Femur (tissue), 1 donor: ENCODE data around the gene RCAN2.

Experiments
- DNase-seq: peaks from one replicate; pipeline ENCODE4 v3.0.0-alpha.2; 2017

The RCAN2 gene

GRCh38 chr6:46246727-46247126 lies 244.5 kb downstream of the RCAN2 start:
- no peak for DNase-seq

GRCh38 chr6:46246081-46246480 lies 245.2 kb downstream of the RCAN2 start:
- no peak for DNase-seq

- DNase-seq, result no peak
Observed at GRCh38 chr6:46244670-46245069, 246.6 kb downstream of the RCAN2 start.

- DNase-seq, result peak; percentile 27
Observed at GRCh38 chr6:46243754-46244153, 247.5 kb downstream of the RCAN2 start.

GRCh38 chr6:46242921-46243320 lies 248.3 kb downstream of the RCAN2 start:
- no peak for DNase-seq

GRCh38 chr6:46240866-46241565 lies 250.2 kb downstream of the RCAN2 start:
- no peak for DNase-seq

GRCh38 chr6:46236752-46237151 lies 254.5 kb downstream of the RCAN2 start:
- DNase-seq, result no peak

GRCh38 chr6:46235242-46235641 lies 256.0 kb downstream of the RCAN2 start:
- DNase-seq, result no peak

GRCh38 chr6:46234700-46235099 lies 256.5 kb downstream of the RCAN2 start:
- DNase-seq, result no peak

GRCh38 chr6:46234156-46234556 lies 257.1 kb downstream of the RCAN2 start:
- peak; percentile 31 for DNase-seq

GRCh38 chr6:46233129-46233528 lies 258.1 kb downstream of the RCAN2 start:
- no peak for DNase-seq

- DNase-seq, result no peak
Observed at GRCh38 chr6:46222286-46222685, 269.0 kb downstream of the RCAN2 start.

- no peak for DNase-seq
Observed at GRCh38 chr6:46221222-46221793, 269.9 kb downstream of the RCAN2 start.

GRCh38 chr6:46220352-46221221 lies 270.7 kb downstream of the RCAN2 start:
- no peak for DNase-seq

GRCh38 chr6:46219661-46220060 lies 271.6 kb downstream of the RCAN2 start:
- no peak for DNase-seq

GRCh38 chr6:46218457-46218856 lies 272.8 kb downstream of the RCAN2 start:
- DNase-seq, result no peak

- DNase-seq, result no peak
Observed at GRCh38 chr6:46217671-46218131, 273.5 kb downstream of the RCAN2 start.

GRCh38 chr6:46216879-46217278 lies 274.4 kb downstream of the RCAN2 start:
- no peak for DNase-seq

GRCh38 chr6:46215777-46216176 lies 275.5 kb downstream of the RCAN2 start:
- no peak for DNase-seq

GRCh38 chr6:46215213-46215612 lies 276.0 kb downstream of the RCAN2 start:
- no peak for DNase-seq

- no peak for DNase-seq
Observed at GRCh38 chr6:46211917-46212316, 279.3 kb downstream of the RCAN2 start.

GRCh38 chr6:46210294-46210693 lies 281.0 kb downstream of the RCAN2 start:
- no peak for DNase-seq

- DNase-seq, result no peak
Observed at GRCh38 chr6:46208303-46208702, 282.9 kb downstream of the RCAN2 start.

- DNase-seq, result no peak
Observed at GRCh38 chr6:46207174-46207573, 284.1 kb downstream of the RCAN2 start.
